K562 (cell line): Measurements from ENCODE around the gene LDLRAD3. TPM values are rescaled to one million over a fixed set of nuclear protein-coding genes. Genes with fewer than 3 reads are reported as not detected.

Experiments
- ATAC-seq: fragments of 200-7000 bp; cut with Tn5 transposase; 3 replicates; pipeline ENCODE4 v1.9.1; 2020; ENCODE audit warnings: moderate library complexity
- BruUV-seq: library from RNA; stranded (reverse); fragments of 400-500 nt; replicated peaks from 2 replicates; lab custom pipeline; 2021; lab: Mats Ljungman, UMichigan
- CTCF ChIA-PET: fragments of 300-600 bp; formaldehyde crosslinking; extraction: SDS; loops from one replicate; lab custom pipeline; 2021; ENCODE audit warnings: low intra/inter-chr PET ratio; lab: Yijun Ruan, JAX
- POLR2A ChIA-PET: fragments of 300-600, 350-650 bp; sonication (Branson Sonifier 250); formaldehyde crosslinking; extraction: SDS; loops from one replicate; lab custom pipeline; 2021; ENCODE audit warnings: antibody characterized with exemption, inconsistent platforms; lab: Yijun Ruan, JAX
- DNase-seq, 4 experiments: peaks; one replicate each; pipeline versions ENCODE4 v3.0.0 to v3.0.0-alpha.2; 2011 to 2018; ENCODE audit warnings: low spot score in 3 of 4, mixed read lengths in 3 of 4; ENCODE audit errors: extremely low read depth in 1 of 4
- FAIRE-seq: peaks from 2 replicates; lab custom pipeline; 2011; peaks lifted over from hg19 to GRCh38; lab: Jason Lieb, UNC
- H2AFZ ChIP-seq: 2 replicates; pipeline ENCODE4 v1.6.0; 2011; ENCODE audit warnings: low read depth, low read length, control low read depth, inconsistent platforms
- H3K27ac ChIP-seq: fragments of 200-600 bp; 3 replicates; pipeline ENCODE4 v1.8.0; 2011; ENCODE audit warnings: low read depth, mild to moderate bottlenecking, control low read depth, inconsistent platforms, low read length, moderate library complexity, mixed read lengths; ENCODE audit errors: extremely low read depth
- H3K27me3 ChIP-seq, 2 experiments: fragments of 300-600 bp in 1 of 2; 2 replicates in 1 of 2; 3 replicates in 1 of 2; pipeline versions ENCODE4 v1.6.0 to v1.8.0; 2011; ENCODE audit warnings: inconsistent platforms in 2 of 2, low read length in 2 of 2, mild to moderate bottlenecking in 1 of 2, mixed read lengths in 1 of 2, moderate library complexity in 1 of 2; ENCODE audit not compliant: control insufficient read depth in 2 of 2, insufficient read depth in 2 of 2
- H3K36me3 ChIP-seq: fragments of 300-600 bp; 3 replicates; pipeline ENCODE4 v1.8.0; 2011; ENCODE audit warnings: mild to moderate bottlenecking, low read length, inconsistent platforms; ENCODE audit not compliant: control insufficient read depth, insufficient read depth
- H3K4me1 ChIP-seq, 2 experiments: fragments of 200-600 bp in 1 of 2; replicated peaks in 1 of 2; 2 replicates in 1 of 2; 3 replicates in 1 of 2; pipeline versions ENCODE4 v1.5.1 to v1.8.0; 2011; ENCODE audit warnings: inconsistent platforms in 2 of 2, low read length in 2 of 2, mild to moderate bottlenecking in 1 of 2, mixed read lengths in 1 of 2, moderate library complexity in 1 of 2; ENCODE audit not compliant: control insufficient read depth in 2 of 2, insufficient read depth in 2 of 2
- H3K4me2 ChIP-seq: 2 replicates; pipeline ENCODE4 v1.6.1; 2011; ENCODE audit warnings: low read length, control low read depth, inconsistent platforms, mixed read lengths; ENCODE audit not compliant: insufficient read depth
- H3K4me3 ChIP-seq: fragments of 200-600 bp; sonication (generic), shearing (Covaris generic); 2 replicates; pipeline ENCODE4 v1.5.1; 2016; ENCODE audit warnings: control low read depth, inconsistent platforms
- H3K79me2 ChIP-seq: fragments of 200-600 bp; 3 replicates; pipeline ENCODE4 v1.8.0; 2011; ENCODE audit warnings: low read length, inconsistent platforms; ENCODE audit not compliant: control insufficient read depth, insufficient read depth
- H3K9ac ChIP-seq, 2 experiments: 2 replicates each; pipeline versions ENCODE4 v1.6.0 to v1.6.1; 2011; ENCODE audit warnings: low read depth in 2 of 2, low read length in 2 of 2, control low read depth in 1 of 2, inconsistent platforms in 1 of 2, mild to moderate bottlenecking in 1 of 2, mixed read lengths in 1 of 2; ENCODE audit not compliant: insufficient read depth in 1 of 2
- H3K9me1 ChIP-seq: one replicate; pipeline ENCODE4 v1.6.0; 2011; ENCODE audit warnings: inconsistent platforms, mild to moderate bottlenecking, low read length, moderate library complexity; ENCODE audit not compliant: control insufficient read depth, insufficient read depth
- H3K9me3 ChIP-seq: replicated peaks from 2 replicates; pipeline ENCODE4 v1.5.1; 2011; ENCODE audit warnings: low read depth, low read length, inconsistent platforms; ENCODE audit not compliant: control insufficient read depth, insufficient read depth
- H4K20me1 ChIP-seq: replicated peaks from 2 replicates; pipeline ENCODE4 v1.6.1; 2011; ENCODE audit warnings: low read length, inconsistent platforms, mixed read lengths; ENCODE audit not compliant: control insufficient read depth, insufficient read depth
- ATF6 ChIP-seq: sonication (generic); formaldehyde crosslinking; IDR thresholded peaks from 2 replicates; pipeline ENCODE4 v1.4.0; 2020; ENCODE audit warnings: mild to moderate bottlenecking, missing genetic modification reagents
- CHD7 ChIP-seq: fragments of 200-600 bp; sonication (generic); IDR thresholded peaks from one replicate; pipeline ENCODE4 v1.6.1; 2012; ENCODE audit warnings: mild to moderate bottlenecking, low read depth, low read length, inconsistent platforms
- FOXP1 ChIP-seq: sonication (generic); formaldehyde crosslinking; IDR thresholded peaks from 2 replicates; pipeline ENCODE4 v1.8.0; 2022; ENCODE audit warnings: mild to moderate bottlenecking, missing genetic modification reagents
- KDM1A ChIP-seq, 2 experiments: fragments of 450-650 bp; IDR thresholded peaks; 2 replicates each; pipeline ENCODE4 v1.6.1; 2016; ENCODE audit warnings: mild to moderate bottlenecking in 2 of 2
- PREB ChIP-seq: sonication (generic); formaldehyde crosslinking; IDR thresholded peaks from 2 replicates; pipeline ENCODE4 v1.8.1; 2023; ENCODE audit warnings: mild to moderate bottlenecking, missing genetic modification reagents
- ZNF311 ChIP-seq: fragments of 250-450 bp; sonication (Bioruptor Pico); IDR thresholded peaks from 2 replicates; pipeline ENCODE4 v1.4.0; 2020; ENCODE audit warnings: mild to moderate bottlenecking, moderate library complexity
- WGBS: fragments of 100-300 bp; shearing (Covaris generic); methylation state at CpG from one replicate; pipeline ENCODE4 v1.1.6; 2016; ENCODE audit warnings: low coverage, mixed read lengths; ENCODE audit not compliant: insufficient coverage; ENCODE audit errors: missing lambda C conversion rate; 5-methylcytosine and 5-hydroxymethylcytosine counted together
- in situ Hi-C: fragments of 300-500 bp; cut with MboI; formaldehyde crosslinking; loops from 4 replicates; pipeline ENCODE4 v1.15.0; 2018; ENCODE audit warnings: inconsistent platforms, mixed read lengths
- intact Hi-C: fragments of 100-400 bp; cut with micrococcal nuclease; formaldehyde crosslinking; loops from 2 replicates; pipeline ENCODE4 v1.14.2; 2022
- polyA plus RNA-seq, 8 experiments: library from polyadenylated mRNA; depleted of rRNA in 4 of 8; stranded (reverse) in 5 of 8; unstranded in 3 of 8; fragments of >200 nt; fragmentation: Nextera tagmentation in 2 of 8; fragmentation: Illumina TruSeq in 1 of 8; extraction: Ambion mirVana in 2 of 8; extraction: Trizol in 1 of 8; gene quantifications; 2 replicates each; pipeline versions ENCODE4 v1.2.1 to v1.2.3, GENCODE V29; 2011 to 2014; ENCODE audit warnings: inconsistent platforms in 1 of 8, missing spikeins in 1 of 8
- total RNA-seq, 7 experiments: library from RNA; depleted of rRNA in 6 of 7; stranded (reverse); fragments of >200 nt in 6 of 7; fragmentation: Illumina TruSeq in 2 of 7; extraction: Trizol in 2 of 7; gene quantifications; 2 replicates each; pipeline versions ENCODE4 v1.2.1 to v1.2.3, GENCODE V29; 2011 to 2021; ENCODE audit warnings: low replicate concordance in 1 of 7

The LDLRAD3 gene
- total and polyA plus RNA-seq, 9 of the 15 experiments (the other 6 are each of a cell fraction or from before 2014, with no cell fraction given), result 0.73 to 7.2 (median 3.5) TPM

- in situ Hi-C loops, result no loop called here
- Histone ChIP-seq H3K9me3 (no peaks in the 10 kb centered on the region), H3K9ac (peak overlapping the region in 1 of 2 experiments; percentile 79; a peak in 3 of 4 replicates), H3K4me3 (no peak overlapping the region), H2AFZ (peak overlapping the region; percentile 81), H3K27me3 (no peaks in the 10 kb centered on the region), H3K4me2 (peak overlapping the region; percentile 83; the same call in 1 of the 2 replicates), H3K36me3 (0 out of 3 replicates have a peak, but pooled peaks cover 2% of the 10 kb centered on the region), H4K20me1 (no peaks in the 10 kb centered on the region), H3K79me2 (peaks cover 22% of the 10 kb centered on the region), H3K4me1 (peaks cover 26 to 58% of the 10 kb centered on the region in 2 experiments), H3K9me1 (no peaks in the 10 kb centered on the region), H3K27ac (peak overlapping the region; percentile 98)
- BruUV-seq, result no TSS peak
- CTCF ChIA-PET, result no interaction called here
- ATAC-seq (peak; percentile 13; the same call in 2 of the 3 replicates), FAIRE-seq (no peak), DNase-seq (peak in 2 of 4 experiments; percentile 27 to 57)
- 37% methylated on average over 11 of the region's 11 CpGs for WGBS
- POLR2A ChIA-PET, result interaction anchor here (1.2 to 3.9 kb wide), 2 partner anchors 11 to 18 kb away, joined by 3 to 15 read pairs; no protein-coding TSS in a partner anchor
- intact Hi-C loops, result loop anchor here (2.0 kb wide), 1 partner anchor 61 kb away; no protein-coding TSS in a partner anchor
- TF ChIP-seq FOXP1 (CRISPR knock-in tag) (no peak), ATF6 (no peak), ZNF311 (CRISPR knock-in tag) (peak; percentile 77; the same call in 1 of the 2 replicates), CHD7 (no peak), PREB (CRISPR knock-in tag) (0 out of 2 replicates have a peak, but pooled peaks have one; percentile 42), KDM1A (IDR thresholded peaks at IDR 0.05) (no peak)
Measured at GRCh38 chr11:36103933-36104530, 160.2 kb downstream of the LDLRAD3 start.
